Testis (tissue), 3 donors: ENCODE results near the gene FCN3. TPM values are rescaled to one million over a fixed set of nuclear protein-coding genes. Genes with fewer than 3 reads are reported as not detected.

ENCODE experiments used
- DNase-seq: peaks from one replicate; pipeline ENCODE4 v3.0.0-alpha.2; 2019
- H3K27ac ChIP-seq, 2 donors: fragments of 200-600 bp; sonication (generic); one replicate each; pipeline ENCODE4 v1.5.1; 2019
- H3K27me3 ChIP-seq: fragments of 200-600 bp; sonication (generic); one replicate; pipeline ENCODE4 v1.5.1; 2019
- H3K36me3 ChIP-seq: fragments of 200-600 bp; sonication (generic); one replicate; pipeline ENCODE4 v1.5.1; 2017; ENCODE audit warnings: low read depth; ENCODE audit errors: missing control alignments
- H3K4me1 ChIP-seq: fragments of 200-600 bp; sonication (generic); one replicate; pipeline ENCODE4 v1.5.1; 2019
- H3K4me3 ChIP-seq, 2 donors: fragments of 200-600 bp; sonication (generic); one replicate each; pipeline ENCODE4 v1.5.1; 2017 to 2019
- H3K9me3 ChIP-seq: fragments of 200-600 bp; sonication (generic); one replicate; pipeline ENCODE4 v1.5.1; 2017
- POLR2A ChIP-seq: fragments of 450-650 bp; IDR thresholded peaks from one replicate; pipeline ENCODE4 v1.6.1; 2017; ENCODE audit warnings: antibody characterized with exemption, mild to moderate bottlenecking, moderate library complexity
- WGBS, 2 donors: methylation state at CpG; one replicate each; pipeline ENCODE4 v1.1.5; 2018; 5-methylcytosine and 5-hydroxymethylcytosine counted together
- intact Hi-C: fragments of 100-400 bp; cut with DNase I; formaldehyde crosslinking; loops from one replicate; pipeline ENCODE4 v1.15.1; 2023; ENCODE audit warnings: low total_unique reads
- polyA plus RNA-seq: library from polyadenylated mRNA; stranded (reverse); fragments of 350-450 nt; fragmentation: Illumina TruSeq; extraction: RNeasy Lipid Tissue Mini Kit (QIAGEN cat#74804); gene quantifications from one replicate; pipeline ENCODE4 v1.2.3, GENCODE V29; 2014; ENCODE audit warnings: low read depth, low replicate concordance; ENCODE audit not compliant: insufficient read depth
- total RNA-seq, 2 donors: library from RNA; depleted of rRNA; stranded (reverse); fragments of >200 nt; gene quantifications; one replicate each; pipeline ENCODE4 v1.2.3, GENCODE V29; 2016
- TF ChIP-seq, protein P1 (sequence below), 3 experiments: fragments of 450-650 bp in 2 of 3; fragments of 200-600 bp in 1 of 3; sonication (generic) in 1 of 3; IDR thresholded peaks; one replicate each; pipeline ENCODE4 v1.5.1; 2016 to 2019; ENCODE audit warnings: antibody characterized with exemption in 3 of 3, mild to moderate bottlenecking in 2 of 3, moderate library complexity in 1 of 3

The FCN3 gene
- total and polyA plus RNA-seq, 3 donors from 2014 or later: 0.54 to 6.9 (median 3.6) TPM

DNA sequence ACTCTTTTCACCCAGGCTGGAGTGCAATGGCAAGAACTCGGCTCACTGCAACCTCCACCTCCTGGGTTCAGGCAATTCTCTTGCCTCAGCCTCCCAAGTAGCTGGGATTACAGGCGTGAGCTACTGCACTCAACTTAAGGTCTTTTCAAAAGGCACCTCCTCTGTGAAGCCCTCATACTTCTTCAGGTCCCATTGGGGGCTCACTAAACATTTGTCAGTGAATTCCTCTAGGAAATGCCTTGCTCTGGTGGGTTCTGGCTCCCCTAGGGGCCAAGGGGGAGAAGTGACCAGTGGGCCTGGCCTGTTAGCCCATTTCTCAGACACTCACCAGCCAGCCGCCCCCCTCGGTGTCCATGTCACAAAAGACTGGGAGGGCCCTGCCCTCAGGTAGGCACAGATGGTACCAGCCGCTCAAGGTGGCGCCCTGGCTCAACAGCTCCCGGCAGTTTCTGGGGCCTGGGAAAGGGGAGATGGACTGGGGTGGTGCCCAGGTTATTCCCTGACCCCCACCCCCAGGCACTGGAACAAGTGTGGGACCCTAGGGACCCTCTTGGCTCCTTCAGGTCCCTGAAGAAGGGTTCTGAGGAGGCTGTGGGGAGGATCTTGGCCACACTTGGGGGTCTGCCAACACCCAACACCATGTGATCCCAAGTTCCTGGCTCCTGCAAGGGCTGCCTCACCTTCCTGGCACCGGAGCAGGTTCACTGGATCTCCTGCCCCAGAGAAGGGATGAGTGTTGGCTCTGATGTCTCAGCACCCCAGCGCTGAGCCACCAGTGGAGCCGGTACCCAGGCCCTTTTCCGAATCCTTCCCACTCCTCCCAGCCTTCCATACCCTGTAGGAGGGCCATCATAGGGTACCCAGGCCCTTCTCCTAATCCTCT lies 1.6 kb downstream of the FCN3 start:
- Histone ChIP-seq H3K9me3 (no peaks in the 10 kb centered on the region), H3K27me3 (no peaks in the 10 kb centered on the region), H3K36me3 (no peaks in the 10 kb centered on the region), H3K27ac (no peak overlapping the region), H3K4me1 (no peaks in the 10 kb centered on the region), H3K4me3 (no peak overlapping the region)
- intact Hi-C loops: no loop called here
- DNase-seq: no peak
- WGBS, 2 donors: 88 to 90% methylated on average over 8 to 11 of the region's 11 CpGs
- TF ChIP-seq POLR2A: no peak
- TF ChIP-seq, protein P1, sequence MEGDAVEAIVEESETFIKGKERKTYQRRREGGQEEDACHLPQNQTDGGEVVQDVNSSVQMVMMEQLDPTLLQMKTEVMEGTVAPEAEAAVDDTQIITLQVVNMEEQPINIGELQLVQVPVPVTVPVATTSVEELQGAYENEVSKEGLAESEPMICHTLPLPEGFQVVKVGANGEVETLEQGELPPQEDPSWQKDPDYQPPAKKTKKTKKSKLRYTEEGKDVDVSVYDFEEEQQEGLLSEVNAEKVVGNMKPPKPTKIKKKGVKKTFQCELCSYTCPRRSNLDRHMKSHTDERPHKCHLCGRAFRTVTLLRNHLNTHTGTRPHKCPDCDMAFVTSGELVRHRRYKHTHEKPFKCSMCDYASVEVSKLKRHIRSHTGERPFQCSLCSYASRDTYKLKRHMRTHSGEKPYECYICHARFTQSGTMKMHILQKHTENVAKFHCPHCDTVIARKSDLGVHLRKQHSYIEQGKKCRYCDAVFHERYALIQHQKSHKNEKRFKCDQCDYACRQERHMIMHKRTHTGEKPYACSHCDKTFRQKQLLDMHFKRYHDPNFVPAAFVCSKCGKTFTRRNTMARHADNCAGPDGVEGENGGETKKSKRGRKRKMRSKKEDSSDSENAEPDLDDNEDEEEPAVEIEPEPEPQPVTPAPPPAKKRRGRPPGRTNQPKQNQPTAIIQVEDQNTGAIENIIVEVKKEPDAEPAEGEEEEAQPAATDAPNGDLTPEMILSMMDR (IDR thresholded peaks at IDR 0.05): no peak

- H3K4me3 ChIP-seq: no peak overlapping the region
- WGBS, 2 donors: 78 to 86% methylated on average over 19 of the region's 19 CpGs
- DNase-seq: peak; percentile 61
- no peaks in the 10 kb centered on the region for H3K27me3 ChIP-seq
- intact Hi-C loops: no loop called here
- no peak overlapping the region for H3K27ac ChIP-seq
- TF ChIP-seq POLR2A: no peak
- TF ChIP-seq, protein P1 (IDR thresholded peaks at IDR 0.05): no peak
- no peaks in the 10 kb centered on the region for H3K9me3 ChIP-seq
- H3K4me1 ChIP-seq: peaks cover 8% of the 10 kb centered on the region
- no peaks in the 10 kb centered on the region for H3K36me3 ChIP-seq
These were observed 2.4 kb downstream of the FCN3 start for GRCh38 chr1:27372022-27372807.

GRCh38 chr1:27368869-27369582 lies 5.6 kb downstream of the FCN3 start:
- Histone ChIP-seq H3K36me3 (no peaks in the 10 kb centered on the region), H3K27ac (no peak overlapping the region), H3K4me1 (peaks cover 20% of the 10 kb centered on the region), H3K4me3 (no peak overlapping the region), H3K27me3 (no peaks in the 10 kb centered on the region), H3K9me3 (no peaks in the 10 kb centered on the region)
- WGBS, 2 donors: 83 to 87% methylated on average over 12 to 13 of the region's 13 CpGs
- TF ChIP-seq POLR2A: no peak
- TF ChIP-seq, protein P1 (IDR thresholded peaks at IDR 0.05): peak in 2 of 3 experiments; percentile 7 to 8
- no peak for DNase-seq
- intact Hi-C loops: no loop called here

- Histone ChIP-seq H3K27me3 (no peaks in the 10 kb centered on the region), H3K9me3 (no peaks in the 10 kb centered on the region), H3K27ac (peak overlapping the region; percentile 92 to 98), H3K4me1 (peaks cover 20% of the 10 kb centered on the region), H3K36me3 (no peaks in the 10 kb centered on the region), H3K4me3 (peak overlapping the region; percentile 68 to 74)
- DNase-seq: no peak
- intact Hi-C loops: no loop called here
- TF ChIP-seq, protein P1 (IDR thresholded peaks at IDR 0.05): no peak
- no peak for TF ChIP-seq POLR2A
- 23 to 27% methylated on average over 8 of the region's 8 CpGs for WGBS, 2 donors
These were observed 7.4 kb downstream of the FCN3 start for GRCh38 chr1:27367160-27367650.
